Bronchus fibroblast of lung (primary cell): Measurements from ENCODE around the gene UBXN7. TPM values are rescaled to one million over a fixed set of nuclear protein-coding genes. Genes with fewer than 3 reads are reported as not detected.

Source experiments
- total RNA-seq: library from RNA; depleted of rRNA; stranded (reverse); fragments of >200 nt; gene quantifications from 2 replicates; pipeline ENCODE4 v1.2.3, GENCODE V29; 2015

UBXN7 gene, protein sequence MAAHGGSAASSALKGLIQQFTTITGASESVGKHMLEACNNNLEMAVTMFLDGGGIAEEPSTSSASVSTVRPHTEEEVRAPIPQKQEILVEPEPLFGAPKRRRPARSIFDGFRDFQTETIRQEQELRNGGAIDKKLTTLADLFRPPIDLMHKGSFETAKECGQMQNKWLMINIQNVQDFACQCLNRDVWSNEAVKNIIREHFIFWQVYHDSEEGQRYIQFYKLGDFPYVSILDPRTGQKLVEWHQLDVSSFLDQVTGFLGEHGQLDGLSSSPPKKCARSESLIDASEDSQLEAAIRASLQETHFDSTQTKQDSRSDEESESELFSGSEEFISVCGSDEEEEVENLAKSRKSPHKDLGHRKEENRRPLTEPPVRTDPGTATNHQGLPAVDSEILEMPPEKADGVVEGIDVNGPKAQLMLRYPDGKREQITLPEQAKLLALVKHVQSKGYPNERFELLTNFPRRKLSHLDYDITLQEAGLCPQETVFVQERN
- 5.4 and 6.1 TPM in 2 replicates for total RNA-seq

DNA sequence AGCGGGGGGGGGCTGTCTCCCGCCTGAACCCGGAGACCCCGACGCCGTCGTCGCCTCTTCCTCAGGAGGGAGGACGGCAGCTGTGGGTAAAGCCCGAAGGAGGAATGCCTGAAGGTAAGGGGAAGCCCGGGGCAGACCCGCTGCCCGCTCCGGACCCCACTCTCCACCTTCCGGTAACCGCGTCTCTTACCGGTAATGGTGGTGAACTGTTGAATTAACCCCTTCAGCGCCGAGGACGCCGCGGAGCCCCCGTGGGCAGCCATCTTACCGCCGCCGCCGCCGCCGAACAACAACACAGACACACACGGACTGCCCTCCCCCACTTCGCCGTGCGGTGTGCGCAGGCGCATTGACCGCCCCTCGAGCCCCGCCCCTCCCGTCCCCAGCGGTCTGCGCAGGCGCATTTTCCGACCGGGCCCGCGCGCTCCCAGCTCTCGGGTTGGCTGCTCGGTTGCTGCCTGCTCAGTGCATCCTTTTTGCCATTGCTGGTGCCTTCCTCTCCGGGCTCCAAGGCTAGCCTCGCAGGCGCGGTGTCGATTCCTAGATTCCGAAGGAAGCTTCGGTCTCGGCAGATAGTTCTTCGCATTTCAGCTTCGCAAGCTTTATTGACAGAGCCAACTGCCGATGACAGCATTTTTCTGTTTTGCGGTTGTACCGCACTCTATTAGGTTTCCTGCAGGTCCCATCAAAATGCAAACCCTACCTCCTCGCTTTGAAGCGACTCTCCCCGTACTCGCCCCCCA, at the start of gene UBXN7:
Gene UBXN7 (minus strand): TSS at position 291 of the 743 bp plus-strand sequence. CDS start 28 bp downstream, at position 263.

GRCh38 chr3:196317687-196318467, 114.3 kb downstream of the UBXN7 start, which contains the start of gene DYNLT2B:
TSS of gene DYNLT2B (minus strand) at chr3:196318240. CDS start at chr3:196318152, 88 bp downstream.

Other genes starting within 250 kb of the UBXN7 start
- gene ZDHHC19, start 221.0 kb downstream of the UBXN7 start, total RNA-seq = not detected in 2 replicates
- not detected in 2 replicates for gene SLC51A, start 215.9 kb downstream of the UBXN7 start, total RNA-seq
- gene PCYT1A, start 144.7 kb downstream of the UBXN7 start, total RNA-seq = 55.0 and 60.2 TPM in 2 replicates
- gene DYNLT2B, start 114.2 kb downstream of the UBXN7 start, total RNA-seq = 19.5 and 20.3 TPM in 2 replicates
- gene TM4SF19, start 94.0 kb downstream of the UBXN7 start, total RNA-seq = 0.45 TPM in 1 of 2 replicates, not detected in the other
- 9.8 and 10.8 TPM in 2 replicates for gene RNF168, start 71.3 kb upstream of the UBXN7 start, total RNA-seq
- 0.15 and 0.34 TPM in 2 replicates for gene SMCO1, start 82.9 kb upstream of the UBXN7 start, total RNA-seq
- 6.7 and 7.2 TPM in 2 replicates for gene WDR53, start 136.1 kb upstream of the UBXN7 start, total RNA-seq
- 4.6 and 5.2 TPM in 2 replicates for gene FBXO45, start 136.2 kb upstream of the UBXN7 start, total RNA-seq
- gene NRROS, start 207.3 kb upstream of the UBXN7 start, total RNA-seq = under 0.01 and 0.17 TPM in 2 replicates